GM18858 (cell line): Measurements from ENCODE around the gene SPTAN1.

ENCODE experiments used
- ATAC-seq: cut with Tn5 transposase; IDR thresholded peaks from one replicate; pipeline ENCODE4 v1.9.1; 2021; ENCODE audit not compliant: unreplicated experiment

The SPTAN1 gene

DNA sequence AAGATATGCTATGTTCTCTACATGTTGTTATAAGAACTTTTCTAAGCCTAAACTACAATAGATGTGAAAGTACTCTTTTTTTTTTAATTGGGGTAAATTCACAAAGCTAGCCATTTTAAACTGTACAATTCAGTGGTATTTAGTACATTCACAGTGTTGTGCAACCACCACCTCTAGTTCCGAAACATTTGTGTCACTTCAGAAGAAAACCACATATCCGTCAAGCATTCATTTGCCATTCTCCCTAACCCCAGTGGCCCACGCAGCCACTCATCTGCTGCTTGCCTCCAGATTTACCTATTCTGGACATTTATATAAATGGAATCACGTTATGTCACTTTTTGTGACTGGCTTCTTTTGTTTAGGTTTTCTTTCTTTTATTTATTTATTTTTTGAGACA is 43.1 kb downstream of the SPTAN1 start:
- ATAC-seq: no peak

DNA sequence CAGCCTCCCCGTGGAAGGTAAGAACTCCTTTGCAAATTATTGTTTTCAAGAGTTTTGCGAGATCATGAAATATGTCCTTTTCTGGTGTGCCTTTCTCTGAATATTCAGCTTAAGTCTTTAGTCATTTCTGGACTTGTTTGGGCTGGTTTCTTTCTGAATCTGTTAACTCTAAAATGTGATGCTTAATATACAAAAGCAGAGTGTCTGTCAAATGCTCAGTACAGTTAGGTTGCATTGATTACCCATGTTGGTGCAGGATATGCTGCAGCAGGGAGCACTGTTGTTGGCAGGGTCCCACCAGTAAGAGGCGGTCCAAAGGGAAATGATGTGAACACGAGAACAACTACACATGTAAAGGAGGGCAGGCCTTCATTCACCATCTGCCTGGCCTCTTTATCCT is 47.7 kb downstream of the SPTAN1 start:
- no peak for ATAC-seq

DNA sequence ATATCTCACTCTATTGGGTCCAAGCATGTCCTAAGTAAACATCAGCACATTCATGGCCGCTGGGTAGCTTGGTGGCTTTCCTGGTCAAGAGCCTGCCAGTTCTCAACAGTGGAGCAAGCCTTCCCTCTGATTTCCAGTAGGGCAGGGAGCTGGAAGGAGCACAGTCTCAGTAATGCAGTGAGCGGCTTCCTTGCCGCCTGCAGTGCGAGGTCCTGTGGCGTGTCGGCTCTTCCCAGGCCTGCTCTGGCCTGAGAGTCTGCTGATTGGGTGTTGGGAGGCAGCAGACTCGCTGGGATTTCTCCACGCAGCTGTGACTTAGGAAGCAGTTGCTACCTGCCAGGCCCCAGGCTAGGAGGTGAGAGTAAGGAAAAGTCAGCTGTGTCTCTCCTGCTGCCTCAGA is 51.3 kb downstream of the SPTAN1 start:
- no peak for ATAC-seq

DNA sequence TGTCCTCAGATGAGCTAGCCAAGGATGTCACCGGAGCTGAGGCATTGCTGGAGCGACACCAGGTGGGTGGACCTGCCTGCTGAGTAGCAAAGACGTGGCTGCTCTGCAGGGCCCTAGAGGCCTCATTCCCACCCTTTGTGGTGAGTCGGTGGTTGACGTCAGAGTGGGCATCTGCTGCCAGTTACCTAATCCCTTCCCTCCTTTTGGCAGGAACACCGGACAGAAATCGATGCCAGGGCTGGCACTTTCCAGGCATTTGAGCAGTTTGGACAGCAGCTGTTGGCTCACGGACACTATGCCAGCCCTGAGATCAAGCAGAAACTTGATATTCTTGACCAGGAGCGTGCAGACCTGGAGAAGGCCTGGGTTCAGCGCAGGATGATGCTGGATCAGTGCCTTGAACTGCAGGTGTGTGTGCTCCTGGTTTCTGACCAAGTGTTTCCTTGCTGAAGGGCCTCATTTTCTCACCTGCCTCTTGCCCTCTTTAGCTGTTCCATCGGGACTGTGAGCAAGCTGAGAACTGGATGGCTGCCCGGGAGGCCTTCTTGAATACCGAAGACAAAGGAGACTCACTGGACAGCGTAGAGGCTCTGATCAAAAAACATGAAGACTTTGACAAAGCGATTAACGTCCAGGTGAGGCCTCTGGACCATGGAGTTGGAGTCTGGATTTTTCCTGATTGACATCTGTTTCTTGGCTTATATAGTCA is 55.4 kb downstream of the SPTAN1 start:
- no peak for ATAC-seq

DNA sequence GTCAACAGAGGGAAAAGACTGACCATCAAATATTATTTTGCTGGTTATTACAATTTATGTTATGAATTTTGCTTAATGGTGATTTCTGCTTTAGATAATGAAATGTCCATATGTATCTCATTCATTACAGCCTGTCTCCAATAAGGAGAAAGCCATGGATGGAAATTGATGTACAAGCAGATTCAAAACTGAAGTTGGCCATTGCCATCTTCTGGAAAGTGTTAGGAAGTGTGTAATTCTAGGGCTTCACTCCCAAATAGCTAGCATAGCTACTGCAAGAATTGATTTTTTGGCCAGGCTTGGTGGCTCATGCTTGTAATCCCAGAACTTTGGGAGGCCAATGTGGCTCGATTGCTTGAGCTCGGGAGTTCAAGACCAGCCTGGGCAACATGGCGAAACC is 58.5 kb downstream of the SPTAN1 start:
- ATAC-seq: no peak

DNA sequence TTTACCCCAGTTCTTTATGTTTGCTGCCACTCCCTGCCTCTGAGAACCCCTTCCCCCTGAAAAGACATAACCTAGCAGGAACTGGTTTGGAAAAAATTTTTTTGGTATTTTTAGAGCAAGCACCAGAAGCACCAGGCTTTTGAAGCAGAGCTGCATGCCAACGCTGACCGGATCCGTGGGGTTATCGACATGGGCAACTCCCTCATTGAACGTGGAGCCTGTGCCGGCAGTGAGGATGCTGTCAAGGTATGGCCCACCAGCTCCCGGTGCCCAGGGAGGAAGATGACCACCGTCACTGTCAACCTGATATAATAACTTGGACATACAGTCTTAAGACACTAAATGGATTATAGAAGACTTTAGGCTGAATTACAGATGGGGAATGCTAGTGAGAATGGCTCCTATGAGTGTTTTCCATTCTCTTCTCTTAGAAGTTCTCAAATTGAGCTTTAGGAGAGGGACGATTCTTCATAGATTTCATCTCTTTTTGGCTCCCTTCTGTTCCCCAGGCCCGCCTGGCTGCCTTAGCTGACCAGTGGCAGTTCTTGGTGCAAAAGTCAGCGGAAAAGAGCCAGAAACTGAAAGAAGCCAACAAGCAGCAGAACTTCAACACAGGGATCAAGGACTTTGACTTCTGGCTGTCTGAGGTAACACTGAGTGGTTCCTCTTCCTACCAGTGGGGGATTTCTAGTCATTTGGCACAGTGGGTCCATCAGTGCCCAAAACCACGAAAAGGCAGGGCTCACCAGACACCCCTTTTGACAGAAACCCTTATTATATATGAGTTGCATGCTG is 59.4 kb downstream of the SPTAN1 start:
- no peak for ATAC-seq

DNA sequence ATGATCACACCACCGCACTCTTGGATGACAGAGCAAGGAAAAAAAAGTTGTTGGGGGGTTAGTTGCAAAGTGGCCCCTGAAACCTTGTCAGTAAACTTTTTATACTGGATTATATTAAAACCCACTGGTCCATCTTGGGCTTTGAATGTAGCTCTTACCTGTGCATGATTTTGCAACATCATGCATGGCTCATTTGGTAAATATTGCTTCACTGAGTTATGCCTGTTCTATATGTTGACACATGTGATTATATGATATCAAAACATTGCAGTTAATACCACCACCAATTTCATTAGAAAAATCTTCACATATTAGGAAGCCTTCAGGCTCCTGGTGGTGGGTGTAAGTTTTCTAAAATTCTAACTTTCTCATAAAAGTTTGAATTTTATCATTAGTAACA is 62.3 kb downstream of the SPTAN1 start:
- no peak for ATAC-seq

DNA sequence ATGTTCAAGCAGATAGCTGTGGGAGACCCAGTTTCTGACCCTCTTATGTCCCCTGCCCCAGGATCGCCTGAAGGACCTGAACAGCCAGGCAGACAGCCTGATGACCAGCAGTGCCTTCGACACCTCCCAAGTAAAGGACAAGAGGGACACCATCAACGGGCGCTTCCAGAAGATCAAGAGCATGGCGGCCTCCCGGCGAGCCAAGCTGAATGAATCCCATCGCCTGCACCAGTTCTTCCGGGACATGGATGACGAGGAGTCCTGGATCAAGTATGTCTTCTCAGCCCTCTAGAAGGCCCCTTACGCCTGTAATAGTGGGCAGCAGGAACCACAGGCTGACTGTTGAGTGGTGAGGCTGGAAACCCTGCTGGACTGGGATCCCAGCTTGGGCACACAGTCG is 63.2 kb downstream of the SPTAN1 start:
- no peak for ATAC-seq

DNA sequence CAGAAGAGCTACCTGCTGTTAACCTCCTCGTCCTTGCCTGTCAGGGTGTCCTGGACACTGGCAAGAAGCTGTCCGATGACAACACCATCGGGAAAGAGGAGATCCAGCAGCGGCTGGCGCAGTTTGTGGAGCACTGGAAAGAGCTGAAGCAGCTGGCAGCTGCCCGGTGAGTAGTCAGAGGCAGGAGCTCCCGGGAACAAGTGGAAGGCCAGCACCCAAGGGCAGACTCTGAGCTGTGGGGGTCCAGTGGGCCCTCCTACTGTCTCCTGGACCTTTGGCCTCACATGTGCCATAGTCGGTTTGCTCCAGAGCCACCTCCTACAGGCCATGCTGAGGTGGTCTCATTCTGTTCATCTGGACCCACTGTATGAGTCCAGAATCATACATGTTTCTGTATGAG is 65.6 kb downstream of the SPTAN1 start:
- ATAC-seq: no peak

DNA sequence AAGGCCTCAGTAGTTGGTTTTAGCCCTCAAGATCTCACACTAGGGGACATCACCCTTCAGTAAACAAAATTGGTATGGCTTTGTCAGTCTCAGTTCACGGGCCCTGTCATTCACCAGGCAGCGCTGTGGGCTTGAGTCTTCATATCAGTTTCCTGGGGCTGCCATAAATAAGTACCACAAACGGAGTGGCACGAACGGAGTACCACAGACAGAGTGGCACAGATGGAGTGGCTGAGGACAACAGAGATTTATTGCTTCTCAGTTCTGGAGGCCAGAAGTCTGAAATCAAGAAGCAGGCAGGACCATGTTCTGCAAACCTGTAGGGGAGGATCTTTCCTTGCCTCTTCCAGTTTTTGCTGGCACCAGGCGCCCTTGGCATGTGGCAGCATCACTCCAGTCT is 66.7 kb downstream of the SPTAN1 start:
- no peak for ATAC-seq

DNA sequence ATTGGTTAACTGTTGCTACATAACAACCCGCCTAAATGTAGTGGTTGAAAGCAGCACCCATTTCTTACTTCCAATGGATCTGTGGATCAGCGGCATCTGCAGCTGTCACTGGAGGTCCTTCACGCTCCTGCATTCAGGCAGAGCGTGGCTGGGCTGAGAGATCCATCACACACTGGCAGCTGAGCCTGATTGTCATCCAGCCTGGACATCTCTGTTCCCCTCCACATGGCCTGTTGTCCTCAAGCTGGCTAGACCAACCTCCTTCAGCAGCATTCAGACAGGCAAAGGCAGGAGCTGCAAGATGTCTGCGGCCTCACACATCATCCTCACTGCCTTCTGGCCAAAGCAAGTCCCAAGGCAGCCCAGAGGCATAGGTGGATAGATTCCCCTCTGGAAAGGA is 67.4 kb downstream of the SPTAN1 start:
- no peak for ATAC-seq

DNA sequence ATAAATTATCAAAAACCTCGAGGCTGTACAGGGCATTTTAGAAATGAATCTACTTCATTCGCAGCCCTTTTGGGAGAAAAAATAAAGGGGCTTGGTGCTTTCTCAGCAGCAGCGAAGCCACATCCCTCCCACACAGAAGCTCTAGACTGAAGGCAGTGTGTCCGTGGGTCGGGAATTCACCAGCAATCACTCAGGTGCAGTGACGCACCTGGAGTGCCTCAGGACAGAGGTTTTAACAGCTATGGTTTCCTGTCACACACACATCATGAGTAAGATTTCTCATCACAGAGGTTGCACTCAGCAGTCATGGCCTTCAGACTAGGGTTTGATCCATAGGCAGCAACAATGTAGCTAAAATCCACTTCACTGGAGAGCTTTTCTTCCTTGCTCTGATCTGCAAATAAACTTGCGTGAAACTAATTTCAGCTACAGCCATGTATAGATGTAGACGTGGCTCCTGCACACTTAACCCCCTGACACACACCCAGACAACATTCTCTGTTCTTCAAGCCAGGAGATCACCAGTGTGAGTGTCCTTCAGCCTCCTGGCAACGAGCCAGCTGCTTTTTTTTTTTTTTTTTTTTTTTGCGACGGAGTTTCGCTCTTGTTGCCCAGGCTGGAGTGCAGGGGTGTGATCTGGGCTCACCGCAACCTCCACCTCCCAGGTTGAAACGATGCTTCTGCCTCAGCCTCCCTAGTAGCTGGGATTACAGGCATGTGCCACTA is 69.5 kb downstream of the SPTAN1 start:
- ATAC-seq: no peak

DNA sequence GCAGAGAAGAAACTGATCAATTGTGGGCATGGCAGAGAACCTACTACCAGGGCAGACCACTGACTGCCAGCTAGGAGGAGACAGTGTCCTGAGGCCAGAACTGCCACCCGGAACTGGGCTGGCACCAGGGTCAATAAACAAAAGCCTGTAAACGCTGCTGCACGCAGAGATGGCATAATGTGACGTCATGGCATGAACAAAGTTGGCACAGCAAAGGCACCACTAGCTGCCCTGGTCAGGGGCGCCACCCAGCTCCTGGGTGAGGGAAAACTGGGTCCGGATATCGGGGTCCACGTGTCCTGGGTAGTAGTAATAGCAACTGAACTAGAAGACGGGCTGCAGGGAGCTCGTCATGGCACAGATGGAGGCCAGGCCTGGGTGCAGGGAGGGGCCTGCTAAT is 72.2 kb downstream of the SPTAN1 start:
- ATAC-seq: no peak

DNA sequence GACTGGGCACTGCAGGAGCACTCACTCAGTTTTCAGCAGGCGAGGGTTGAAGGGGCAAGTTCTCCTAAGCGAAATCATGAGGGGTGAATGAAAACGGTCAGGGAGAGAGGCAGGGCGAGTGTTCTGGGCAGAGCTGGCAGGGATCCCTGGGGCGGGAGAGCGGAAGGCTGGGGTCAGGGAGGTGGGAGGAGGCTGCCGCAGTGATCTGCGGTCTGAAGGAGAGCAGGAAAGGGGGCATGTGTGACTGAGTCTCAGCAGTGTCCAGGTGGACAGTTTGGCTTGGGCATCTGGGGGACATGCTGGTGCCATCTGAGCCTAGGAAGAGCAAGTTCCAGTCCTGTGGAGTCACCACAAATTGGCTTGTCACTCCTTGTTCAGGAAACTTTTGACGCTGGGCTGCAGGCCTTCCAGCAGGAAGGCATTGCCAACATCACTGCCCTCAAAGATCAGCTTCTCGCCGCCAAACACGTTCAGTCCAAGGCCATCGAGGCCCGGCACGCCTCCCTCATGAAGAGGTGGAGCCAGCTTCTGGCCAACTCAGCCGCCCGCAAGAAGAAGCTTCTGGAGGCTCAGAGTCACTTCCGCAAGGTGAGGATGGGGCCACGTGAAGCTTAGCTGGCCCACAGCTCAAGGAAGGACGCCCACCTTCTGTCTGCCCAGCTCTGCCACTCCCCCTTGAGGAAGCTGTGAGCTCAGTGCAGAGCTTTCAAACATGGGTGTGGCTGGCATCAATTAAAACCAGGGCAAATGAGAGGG is 73.2 kb downstream of the SPTAN1 start:
- ATAC-seq: no peak

DNA sequence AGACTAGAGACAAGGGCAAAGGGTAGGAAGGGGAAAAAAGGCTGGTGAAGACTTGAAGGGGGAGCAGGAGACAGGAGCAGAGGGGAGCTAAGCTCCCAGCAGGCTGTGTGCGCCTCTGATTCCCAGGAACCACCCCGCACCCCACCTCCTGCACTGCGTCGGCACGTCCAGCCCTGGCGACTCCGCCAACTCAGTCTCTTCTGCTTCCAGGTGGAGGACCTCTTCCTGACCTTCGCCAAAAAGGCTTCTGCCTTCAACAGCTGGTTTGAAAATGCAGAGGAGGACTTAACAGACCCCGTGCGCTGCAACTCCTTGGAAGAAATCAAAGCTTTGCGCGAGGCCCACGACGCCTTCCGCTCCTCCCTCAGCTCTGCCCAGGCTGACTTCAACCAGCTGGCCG is 73.8 kb downstream of the SPTAN1 start:
- ATAC-seq: no peak

DNA sequence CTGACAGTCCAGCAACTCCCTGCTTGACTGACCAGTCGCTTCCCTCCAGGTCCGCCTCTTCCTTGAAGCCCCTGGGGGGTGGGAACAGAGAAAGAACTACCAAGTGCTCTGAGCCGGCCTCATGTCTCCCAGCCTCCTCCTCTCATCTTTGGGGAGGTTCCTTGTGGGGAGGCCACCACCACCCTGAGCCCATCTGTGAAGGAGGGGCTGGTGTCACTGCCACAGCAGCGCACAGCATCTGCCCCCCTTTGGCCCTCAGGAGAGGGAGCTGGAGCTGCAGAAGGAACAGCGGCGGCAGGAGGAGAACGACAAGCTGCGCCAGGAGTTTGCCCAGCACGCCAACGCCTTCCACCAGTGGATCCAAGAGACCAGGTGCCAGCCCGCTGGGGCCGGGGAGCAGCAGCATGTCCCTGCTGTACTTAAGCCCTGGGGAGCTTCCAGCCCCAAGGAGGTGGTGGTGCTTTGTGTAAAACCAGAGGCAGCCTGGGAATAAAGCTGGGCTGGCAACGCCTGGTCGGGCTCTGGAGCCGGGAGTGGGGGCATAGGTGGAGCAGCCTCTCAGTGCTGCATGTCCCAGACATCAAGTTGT is 74.8 kb downstream of the SPTAN1 start:
- no peak for ATAC-seq

DNA sequence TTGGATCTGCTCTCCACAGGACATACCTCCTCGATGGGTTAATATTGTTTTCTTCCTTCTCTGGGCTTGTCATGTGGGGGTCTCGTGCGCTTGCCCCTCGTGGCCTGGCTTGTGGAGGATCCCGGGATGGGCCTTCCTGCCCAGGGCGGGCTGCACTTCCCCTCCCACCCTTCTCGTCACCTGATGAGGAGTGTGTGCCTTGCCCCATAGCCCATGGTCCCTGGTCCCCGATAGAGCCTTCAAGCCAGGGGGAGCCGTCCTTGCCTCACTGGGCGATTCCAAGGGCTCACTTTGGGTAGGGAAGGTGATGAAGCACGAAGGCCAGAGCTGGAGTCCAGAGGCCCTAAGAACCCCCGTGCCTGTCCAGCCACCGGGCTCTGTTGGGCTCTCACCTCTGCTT is 75.5 kb downstream of the SPTAN1 start:
- no peak for ATAC-seq

DNA sequence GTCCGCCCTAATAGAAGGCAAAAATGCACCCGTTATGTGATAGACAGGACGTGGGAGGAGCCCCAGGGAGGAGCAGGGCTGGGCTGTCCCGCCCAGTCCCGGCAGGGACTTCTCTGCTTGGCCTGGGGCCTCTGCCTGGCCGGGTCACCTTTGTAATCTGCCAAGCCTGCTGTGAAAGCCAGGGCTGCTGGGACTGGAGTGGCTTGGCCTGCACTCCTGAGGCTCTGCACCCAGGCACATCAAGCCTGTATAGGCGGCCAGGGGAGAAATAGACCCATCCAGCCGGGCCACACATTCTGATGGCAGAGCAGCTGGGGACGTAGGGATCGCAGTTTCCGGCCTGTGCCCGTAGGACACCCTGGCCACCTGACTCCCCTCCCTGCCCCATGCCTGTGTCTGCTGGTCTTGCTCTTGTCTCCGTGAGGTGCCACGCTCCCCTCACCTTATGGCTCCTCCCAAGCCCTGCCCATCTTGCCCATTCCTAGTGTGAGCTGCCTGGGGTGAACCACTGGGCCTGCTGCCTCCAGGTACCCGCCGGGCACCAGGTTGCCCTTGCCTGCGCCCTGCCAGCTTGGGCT is 76.2 kb downstream of the SPTAN1 start:
- no peak for ATAC-seq

DNA sequence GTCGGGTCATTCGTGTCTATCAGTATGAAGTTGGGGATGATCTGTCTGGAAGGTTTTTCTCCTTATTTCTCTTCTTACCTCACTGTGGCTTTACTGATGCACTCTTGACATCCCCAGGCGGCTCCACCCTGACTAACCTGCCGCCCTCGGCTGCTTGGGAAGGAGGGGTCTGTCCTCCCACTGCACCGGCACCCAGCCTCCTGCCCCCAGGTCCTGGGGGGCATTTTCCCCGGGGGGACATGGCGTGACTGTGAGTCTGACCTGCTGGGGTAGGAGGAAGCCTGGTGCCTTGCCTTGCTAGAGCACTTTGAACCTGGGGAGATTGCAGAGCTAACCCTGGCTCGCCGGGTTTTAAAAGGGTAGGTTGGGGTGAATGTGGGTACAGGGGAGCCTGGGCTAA is 76.7 kb downstream of the SPTAN1 start:
- ATAC-seq: no peak

DNA sequence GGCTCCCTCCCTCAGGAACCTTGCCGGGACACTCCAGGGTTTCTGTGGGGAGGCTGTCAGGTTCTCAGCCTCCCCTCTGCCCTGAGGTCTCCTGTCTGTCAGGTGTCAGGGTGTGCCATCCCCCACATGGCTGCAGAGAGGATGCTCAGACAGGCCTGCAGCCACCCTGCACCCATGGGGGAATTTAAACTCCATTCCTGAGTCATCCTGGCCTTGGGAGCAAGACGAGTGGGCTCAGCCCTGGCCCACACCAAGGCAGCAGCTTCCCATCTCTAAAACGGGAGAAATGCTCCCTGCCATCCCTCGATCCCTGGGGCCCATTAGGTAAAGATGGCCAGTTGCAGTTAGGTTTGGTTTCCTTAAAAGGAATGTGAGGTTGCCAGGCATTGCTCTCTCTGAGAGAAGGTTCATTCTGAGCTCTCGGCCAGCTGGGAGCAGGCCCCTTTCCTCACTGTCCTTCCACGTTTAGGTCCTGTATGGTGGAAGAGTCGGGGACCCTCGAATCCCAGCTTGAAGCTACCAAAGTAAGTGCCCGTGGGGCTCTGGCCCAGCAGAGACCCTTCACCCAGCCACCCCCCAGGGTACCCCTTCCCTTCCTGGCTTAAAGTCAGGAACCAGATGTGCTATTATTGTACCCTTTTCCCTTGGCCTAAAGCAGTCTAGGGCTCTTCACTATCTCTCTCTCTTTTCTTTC is 77.6 kb downstream of the SPTAN1 start:
- ATAC-seq: no peak
